GM18498 (cell line): ENCODE data around the gene NKAP.
"Not testable (repeated sequence)": the region's sequence is repeated elsewhere in the genome, so short reads cannot be mapped to it uniquely, and the experiment has no call there.

Source experiments
- ATAC-seq: cut with Tn5 transposase; IDR thresholded peaks from one replicate; pipeline ENCODE4 v1.9.1; 2021; ENCODE audit warnings: mild to moderate bottlenecking, moderate library complexity; ENCODE audit not compliant: unreplicated experiment

The NKAP gene

DNA sequence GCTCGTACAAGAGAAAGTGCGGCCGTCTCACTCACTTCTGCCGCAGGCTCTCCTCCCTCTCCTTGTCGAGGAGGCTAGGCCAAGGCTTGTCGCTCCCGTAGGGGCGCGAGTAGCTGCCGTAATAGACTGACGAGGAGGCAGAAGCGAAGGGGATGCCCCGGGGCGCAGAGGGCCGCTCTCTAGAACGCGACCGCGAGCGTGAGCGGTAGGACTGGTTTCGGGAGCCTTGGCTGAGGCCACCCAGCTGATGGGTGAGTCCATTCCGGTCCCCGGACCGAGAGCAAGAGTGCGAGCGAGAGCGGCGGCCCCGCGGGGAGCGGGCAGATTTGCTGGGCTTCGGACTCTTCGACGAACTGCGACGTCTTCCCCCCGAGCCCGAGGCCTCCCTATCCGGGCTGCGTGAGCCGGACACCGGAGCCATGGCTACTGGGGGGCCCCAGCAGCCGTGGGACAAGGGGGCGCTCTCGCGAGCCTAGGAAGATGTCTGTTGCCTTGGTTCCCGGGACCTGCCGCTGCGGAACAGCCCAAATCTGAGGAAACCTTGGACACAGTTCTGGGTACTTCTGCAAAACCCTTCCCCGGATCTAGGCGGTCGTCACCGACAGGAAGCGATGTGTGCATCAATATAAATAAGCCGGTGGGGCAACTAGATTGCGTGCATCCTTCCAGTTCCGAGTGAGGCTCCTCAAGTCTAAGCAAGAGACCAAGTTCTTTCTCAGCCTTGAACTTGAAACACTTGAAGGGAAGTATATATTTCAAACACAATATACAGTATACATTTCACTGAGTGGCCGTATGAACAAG, at the start of gene NKAP:
TSS of gene NKAP (minus strand) at position 567 of the 804 bp plus-strand sequence. CDS start at position 421, 146 bp downstream.
- ATAC-seq = peak; percentile 84

DNA sequence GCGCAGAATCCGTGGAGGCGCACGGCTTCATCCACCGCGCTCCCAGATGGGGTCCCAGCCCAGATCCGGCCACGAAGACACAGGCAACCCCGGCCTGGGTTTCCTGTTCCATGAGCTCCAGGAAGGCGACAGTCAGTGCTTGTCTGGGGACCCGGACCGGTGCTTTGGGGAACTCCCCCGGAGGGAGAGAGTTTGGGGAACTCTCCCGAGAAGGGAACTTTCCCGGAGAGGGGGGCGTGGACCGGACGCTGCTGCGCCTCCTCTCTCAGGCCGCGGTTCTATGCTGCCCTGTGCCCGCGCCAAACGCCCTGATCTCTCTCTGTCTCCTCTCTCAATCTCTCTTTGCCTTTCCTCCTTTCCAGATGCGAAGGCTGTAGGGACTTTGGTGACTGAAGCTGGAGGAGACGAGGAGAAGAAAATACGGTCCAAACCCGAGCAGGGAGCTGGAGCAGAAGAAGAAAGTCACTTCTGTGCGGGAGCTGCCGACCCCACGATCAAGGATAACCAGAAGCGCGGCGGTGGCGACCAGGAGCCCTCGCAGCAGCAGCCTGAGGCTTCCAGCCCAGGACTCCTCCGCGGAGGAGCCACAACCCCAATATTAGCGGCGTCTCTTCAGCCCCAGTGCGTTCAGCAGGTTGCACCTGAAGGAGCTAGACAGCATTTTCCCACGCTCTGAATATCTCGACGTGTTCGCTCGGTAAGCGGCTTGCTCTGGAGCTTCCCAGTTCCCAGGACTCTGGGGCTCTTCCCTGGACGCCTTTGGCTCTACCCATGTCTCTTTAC, 47.6 kb upstream of the NKAP start:
- no peak for ATAC-seq

DNA sequence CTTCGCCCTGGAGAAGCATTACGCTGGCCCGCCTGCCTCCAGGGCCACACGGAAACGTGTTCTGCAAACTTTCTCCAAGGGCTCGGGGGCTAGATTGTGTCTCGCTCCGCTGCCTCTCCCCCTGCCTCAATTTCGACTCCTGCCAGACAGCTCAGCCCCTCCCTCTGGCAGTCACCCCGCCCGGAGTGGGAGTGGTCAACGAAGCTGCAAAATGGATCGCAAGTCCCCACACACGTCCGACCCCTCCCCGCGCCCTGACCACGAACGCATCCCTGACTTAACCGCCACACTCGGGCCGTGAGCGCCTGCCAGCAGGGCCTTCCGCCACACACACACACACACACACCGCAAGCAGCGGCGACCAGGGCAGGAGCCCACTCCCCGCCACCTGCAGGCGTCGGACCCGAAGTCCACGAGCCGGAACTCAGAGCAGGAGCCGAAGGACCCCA, 47.0 kb upstream of the NKAP start:
- ATAC-seq = no peak

DNA sequence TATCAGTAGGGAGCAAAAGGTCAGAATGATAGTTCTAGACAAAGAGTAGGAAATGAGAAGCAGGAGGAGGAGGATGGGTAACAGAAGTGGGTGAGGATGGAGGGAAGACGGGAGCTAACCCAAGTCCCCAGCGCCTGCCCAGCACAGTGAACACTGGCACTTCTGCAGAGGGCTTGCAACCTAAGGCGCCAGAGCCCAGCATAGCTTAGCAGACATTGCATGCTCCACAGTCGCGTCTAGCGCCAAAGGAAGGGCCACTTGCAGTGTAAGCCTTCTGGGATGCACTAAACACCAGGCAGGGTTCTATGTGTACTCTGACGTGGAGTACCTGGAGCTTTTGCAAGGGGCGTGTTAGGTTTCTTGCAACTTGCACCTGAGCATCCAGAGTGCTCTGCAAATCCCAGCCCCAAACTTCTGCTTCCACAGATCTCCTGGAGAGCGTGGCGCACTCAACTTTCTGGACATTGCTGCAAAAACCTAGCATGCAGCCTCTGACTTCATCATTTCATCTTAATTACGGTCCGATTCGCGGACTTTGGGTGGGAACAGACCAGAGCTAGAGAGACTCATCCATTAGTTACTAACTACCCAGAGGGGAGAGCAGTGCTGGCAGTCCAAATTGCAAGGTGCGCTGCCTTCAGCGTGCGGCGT, 46.5 kb upstream of the NKAP start:
- no peak for ATAC-seq

DNA sequence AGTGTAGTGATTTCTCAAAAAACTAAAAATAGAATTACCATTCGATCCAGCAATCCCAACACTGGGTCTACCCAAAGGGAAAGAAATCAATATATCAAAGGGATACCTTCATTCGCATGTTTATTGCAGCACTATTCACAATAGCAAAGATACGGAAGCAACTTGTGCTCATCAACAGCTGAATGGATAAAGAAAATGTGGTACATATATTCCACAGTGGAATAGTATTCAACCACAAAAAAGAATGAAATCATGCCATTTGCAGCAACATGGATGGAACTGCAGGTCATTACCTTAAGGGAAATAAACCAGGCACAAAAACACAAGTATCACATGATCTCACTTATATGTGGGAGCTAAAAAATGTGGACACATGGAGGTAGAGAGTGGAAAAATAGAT, 42.7 kb upstream of the NKAP start:
- no peak for ATAC-seq

DNA sequence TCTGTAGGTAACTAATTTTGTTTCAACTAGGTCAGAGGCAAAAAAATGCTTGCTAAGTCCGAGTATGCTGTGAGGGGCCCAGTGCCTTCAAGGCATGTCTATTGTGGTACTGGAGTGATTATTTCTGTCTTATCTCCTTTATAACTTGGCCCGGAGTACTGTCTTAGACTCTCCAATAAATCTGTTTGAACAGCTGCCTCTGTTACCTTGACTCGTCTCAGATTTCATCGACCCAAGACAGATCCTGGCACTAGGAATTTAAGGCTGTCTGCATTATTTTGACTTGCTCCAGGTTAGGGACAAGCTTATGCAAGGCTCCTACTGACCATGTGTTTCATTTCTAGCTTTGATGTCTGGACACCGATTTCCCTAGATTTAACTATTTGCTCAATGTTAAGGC, 41.1 kb upstream of the NKAP start:
- ATAC-seq = no peak

DNA sequence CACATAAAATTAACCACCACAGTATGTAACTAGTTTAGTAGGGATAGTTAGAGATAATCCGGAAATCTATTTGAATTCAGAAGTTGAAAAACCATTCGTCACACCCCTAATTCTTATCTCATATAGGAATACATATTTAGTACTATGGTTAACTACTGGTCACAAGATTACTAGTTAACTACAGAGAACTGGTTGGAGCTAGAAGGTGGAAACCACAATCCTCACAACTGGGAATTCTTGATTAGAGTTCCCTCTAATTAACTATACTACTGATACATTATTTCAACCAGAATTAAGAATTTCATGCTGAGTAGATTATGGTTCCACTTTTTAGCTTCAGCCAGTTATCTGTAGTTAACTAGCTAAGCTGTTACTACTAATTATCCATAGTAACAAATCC, 39.9 kb upstream of the NKAP start:
- ATAC-seq = no peak

DNA sequence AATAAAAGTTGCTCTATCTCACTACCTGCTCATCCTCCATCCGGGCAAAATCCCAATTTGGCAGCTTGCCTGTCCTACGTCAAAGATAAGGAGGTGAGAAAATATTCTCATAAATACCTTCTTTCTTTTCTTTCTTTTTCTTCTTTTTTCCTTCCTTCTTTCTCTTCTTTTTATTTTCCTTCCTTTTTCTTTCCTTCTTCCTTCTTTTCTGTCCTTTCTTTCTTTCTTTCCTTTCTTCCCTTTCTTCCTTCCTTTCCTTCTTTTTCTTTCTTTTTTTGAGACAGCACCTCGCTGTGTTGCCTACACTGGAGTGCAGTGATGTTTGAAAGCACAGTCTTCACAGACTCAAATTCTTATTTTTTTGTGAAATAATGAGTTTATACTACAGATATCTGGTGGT, 38.6 kb upstream of the NKAP start:
- no peak for ATAC-seq

DNA sequence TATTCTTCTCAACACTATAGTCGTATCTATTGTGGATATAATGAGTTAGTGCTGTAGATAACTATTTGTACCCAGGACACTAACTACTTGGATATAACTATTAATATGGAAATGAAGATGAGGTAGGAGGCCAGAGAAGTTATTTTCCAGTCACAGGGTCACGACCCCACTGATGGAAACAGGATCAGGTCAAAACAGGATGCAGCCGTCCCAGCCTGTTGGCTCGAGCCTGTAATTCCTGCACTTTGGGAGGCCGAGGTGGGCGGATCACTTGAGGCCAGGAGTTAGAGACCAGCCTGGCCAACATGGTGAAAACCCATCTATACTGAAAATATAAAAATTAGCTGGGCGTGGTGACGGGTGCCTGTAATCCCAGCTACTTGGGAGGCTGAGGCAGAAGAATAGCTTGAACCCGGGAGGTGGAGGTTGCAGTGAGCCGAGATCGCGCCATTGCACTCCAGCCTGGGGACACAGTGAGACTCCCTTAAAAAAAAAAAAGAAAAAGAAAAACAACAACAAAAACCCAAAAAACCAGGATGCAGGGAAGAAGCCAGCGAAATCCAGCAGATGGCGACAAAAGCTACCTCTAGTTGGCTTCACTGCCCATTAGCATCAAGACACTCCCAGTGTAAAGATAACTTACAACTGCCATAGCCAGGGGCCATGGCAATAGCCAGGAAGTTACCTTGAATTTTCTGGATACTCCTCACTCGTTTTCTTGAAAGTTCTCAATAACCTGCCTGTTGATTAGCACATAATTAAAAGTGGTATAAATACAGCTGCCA, 37.9 kb upstream of the NKAP start:
- ATAC-seq = no peak

DNA sequence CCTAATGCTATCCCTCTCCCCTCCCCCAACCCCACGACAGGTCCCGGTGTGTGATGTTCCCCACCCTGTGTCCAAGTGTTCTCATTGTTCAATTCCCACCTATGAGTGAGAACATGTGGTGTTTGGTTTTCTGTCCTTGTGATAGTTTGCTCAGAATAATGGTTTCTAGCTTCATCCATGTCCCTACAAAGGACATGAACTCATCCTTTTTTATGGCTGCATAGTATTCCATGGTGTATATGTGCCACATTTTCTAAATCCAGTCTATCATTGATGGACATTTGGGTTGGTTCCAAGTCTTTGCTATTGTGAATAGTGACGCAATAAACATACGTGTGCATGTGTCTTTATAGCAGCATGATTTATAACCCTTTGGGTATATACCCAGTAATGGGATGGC, 33.6 kb upstream of the NKAP start:
- ATAC-seq = not testable (repeated sequence)

DNA sequence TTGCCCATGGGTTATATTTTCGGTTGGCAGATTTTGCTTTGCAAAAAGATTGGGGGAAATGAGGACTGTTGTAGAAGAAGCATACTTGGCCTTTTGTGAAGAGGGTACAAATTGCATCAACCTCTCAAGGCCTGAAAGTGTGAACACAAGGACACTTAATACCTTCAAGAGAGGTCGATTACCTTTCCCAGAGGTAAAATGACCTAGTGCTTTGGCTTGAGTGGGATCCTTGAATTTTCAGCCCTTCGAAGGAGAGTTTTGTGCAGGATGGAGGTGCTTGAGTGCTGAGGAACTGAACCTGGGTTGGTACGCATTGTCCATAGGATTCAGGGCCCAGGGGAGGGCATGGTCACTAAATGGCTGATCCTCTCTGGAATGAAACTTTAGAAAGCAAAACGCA, 27.6 kb upstream of the NKAP start:
- no peak for ATAC-seq

DNA sequence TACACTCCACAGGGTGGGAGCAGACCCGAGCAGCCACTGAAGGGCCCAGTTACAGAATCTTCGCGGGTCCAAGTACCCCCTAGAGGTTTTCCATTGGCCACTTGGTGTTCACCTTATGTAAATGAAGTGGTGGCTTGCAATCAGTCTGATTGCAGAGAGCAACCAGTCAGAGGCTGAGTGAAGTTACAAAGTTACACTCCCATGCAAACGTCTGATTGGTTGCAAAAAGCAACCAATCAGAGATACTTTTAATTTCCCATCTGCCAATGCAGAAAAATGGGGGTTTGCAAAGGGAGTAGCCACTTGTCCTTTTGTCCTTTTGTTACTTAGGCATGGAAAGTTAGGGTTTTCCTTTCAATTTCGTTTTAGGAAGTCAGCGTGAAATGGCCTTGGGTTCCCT, 27.0 kb upstream of the NKAP start:
- no peak for ATAC-seq

DNA sequence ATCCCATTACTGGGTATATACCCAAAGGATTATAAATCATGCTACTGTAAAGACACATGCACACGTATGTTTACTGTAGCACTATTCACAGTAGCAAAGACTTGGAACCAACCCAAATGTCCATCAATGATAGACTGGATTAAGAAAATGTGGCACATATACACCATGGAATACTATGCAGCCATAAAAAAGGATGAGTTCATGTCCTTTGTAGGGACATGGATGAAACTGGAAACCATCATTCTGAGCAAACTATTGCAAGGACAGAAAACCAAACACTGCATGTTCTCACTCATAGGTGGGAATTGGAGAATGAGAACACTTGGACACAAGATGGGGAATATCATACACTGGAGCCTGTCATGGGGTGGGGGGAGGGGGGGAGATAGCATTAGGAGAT, 23.3 kb upstream of the NKAP start:
- not testable (repeated sequence) for ATAC-seq

DNA sequence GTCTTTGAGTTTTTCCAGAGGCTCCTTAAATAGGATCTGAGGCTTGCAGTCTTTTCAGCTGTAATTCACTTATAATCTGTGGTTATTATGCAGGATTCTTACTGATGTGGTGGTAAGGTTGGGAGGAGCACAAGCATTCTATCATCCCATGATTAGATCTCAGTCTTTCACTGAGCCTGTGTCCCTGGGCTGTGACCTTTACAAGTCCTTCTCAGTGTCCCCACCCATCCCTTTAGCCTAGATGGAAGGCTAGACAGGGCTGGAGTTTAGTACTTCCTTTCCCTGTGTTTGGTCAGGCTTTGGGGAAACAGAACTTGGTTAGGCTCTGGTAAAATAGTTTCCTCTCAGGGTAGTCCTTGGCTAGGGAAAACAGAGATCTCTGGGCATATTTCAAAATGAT, 17.1 kb upstream of the NKAP start:
- ATAC-seq = no peak

DNA sequence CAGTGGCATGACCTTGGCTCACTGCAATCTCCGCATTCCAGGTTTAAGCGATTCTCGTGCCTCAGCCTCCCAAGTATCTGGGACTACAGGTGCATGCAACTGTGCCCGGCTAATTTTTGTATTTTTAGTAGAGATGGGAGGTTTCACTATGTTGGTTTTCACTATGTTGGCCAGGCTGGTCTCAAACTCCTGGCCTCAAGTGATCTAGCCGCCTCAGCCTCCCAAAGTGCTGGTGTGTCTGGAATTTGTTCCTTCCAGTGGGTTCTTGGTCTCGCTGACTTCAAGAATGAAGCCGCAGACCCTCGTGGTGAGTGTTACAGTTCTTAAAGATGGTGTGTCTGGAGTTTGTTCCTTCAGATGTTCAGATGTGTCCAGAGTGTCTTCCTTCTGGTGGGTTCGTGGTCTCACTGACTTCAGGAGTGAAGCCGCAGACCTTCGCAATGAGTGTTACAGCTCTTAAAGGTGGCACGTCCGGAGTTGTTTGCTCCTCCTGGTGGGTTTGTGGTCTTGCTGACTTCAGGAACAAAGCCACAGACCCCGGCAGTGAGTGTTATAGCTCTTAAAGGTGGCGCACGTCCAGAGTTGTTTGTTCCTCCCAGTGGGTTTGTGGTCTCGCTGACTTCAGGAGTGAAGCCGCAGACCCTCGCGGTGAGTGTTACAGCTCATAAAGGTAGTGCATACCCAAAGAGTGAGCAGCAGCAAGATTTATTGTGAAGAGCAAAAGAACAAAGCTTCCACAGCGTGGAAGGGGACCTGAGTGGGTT, 12.4 kb upstream of the NKAP start:
- ATAC-seq = not testable (repeated sequence)

DNA sequence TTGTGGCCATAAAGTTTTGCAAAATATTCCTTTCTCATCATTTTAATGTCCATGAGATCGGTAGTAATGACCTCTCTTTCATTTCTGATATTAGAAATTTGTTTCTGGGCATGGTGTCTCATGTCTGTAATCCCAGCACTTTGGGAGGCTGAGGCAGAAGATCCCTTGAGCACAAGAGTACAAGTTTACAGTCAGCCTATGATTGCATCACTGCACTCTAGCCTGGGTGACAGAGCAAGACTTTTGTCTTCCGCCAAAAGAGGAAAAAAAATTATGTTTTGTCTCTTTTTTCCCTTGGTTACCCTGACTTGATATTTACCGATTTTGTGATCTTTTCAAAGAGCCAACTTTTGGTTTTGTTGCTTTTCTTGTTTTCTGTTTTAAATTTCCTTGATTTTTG, 10.8 kb upstream of the NKAP start:
- no peak for ATAC-seq

DNA sequence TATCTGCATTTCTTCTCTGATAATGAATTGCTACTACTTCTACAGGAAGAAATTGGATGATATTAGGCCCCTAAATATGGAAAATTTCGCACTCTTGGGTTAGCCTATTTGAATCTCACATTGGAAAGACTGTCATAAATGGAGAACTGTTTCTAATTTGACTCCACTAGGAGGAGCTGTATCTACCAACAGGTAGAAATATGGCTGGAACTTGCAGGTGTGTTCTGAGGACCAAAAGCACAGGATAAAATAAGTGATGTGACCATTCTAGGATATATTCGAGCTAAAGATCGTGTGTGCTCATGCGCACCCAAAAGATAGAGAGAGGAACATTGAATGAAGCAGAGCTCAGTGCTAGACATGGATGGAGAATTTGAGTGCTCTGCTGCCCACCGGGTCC, 4.8 kb upstream of the NKAP start:
- ATAC-seq = no peak

DNA sequence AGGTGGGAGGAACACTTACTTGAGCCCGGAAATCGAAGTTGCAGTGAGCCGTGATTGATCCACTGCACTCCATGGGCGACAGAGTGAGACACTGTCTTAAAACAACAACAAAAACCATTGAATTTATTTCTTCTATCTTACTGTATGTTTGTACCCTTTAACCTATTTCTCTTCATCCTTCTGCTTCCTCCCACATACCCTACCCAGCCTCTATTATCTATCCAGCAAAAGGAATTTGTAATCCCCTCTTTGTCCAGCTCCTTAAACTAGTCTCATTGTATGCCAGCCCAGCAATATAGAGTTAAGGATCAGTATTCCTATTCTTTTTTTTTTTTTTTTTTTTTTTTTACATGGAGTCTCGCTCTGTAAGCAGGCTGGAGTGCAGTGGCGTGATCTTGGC, 1.9 kb upstream of the NKAP start:
- ATAC-seq = no peak

DNA sequence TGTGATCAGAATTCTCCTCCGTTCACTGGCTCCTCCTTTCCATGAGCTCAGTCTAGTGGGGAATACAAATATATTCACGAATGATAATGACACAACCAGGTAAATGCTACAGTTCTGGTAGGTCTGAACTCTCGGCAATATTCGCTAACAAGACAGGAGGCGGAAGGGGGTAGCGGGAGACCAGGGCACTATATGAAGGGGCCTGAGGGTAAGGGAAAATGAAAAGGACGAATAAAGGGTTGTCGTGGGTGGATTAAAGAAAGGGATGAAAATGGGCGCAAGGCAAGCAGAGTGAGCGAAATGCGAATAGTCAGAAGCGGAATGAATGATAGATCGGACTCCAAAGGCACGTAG, 743 bp downstream of the NKAP start:
- ATAC-seq = peak; percentile 15

DNA sequence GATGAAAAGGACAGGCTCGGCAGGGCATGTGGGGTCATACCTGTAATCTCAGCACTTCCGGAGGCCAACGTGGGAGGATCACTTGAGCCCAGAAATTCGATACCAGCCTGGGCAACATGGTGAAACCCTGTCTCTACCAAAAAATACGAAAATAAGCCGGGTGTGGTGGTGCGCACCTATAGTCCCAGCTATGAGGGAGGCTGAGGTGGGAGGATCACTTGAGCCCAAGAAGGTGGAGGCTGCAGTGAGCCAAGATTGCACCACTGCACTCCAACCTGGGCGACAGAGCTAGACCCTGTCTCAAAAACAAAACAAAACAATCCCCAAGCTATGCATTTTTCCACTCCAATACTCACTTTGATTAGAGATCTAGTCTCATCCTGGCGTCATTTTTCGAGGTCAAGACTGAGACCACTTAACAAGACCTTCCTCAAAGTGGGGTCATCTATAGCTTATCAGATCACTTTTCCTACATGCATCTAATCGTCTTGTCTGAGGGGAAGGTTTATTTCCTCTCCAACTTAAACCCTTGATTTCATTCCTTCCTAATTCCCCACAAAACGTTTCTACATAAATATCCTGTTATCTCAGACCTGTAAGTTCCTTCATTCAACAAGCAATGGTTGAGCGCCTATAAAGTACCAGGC, 1.3 kb downstream of the NKAP start:
- no peak for ATAC-seq
